Tibial artery (tissue), 4 donors: ENCODE data around the gene SLC2A4RG.

ENCODE experiments used
- DNase-seq, 2 donors: peaks; one replicate each; pipeline ENCODE4 v3.0.0-alpha.2; 2019
- H3K27ac ChIP-seq, 2 donors: fragments of 200-600 bp; sonication (generic) in 1 of 2; 1 replicate in 1 of 2; 2 replicates in 1 of 2; pipeline ENCODE4 v1.5.1; 2018 to 2019; ENCODE audit warnings: mild to moderate bottlenecking in 1 of 2
- H3K27me3 ChIP-seq, 2 donors: fragments of 200-600 bp; sonication (generic) in 1 of 2; one replicate each; pipeline versions ENCODE4 v1.5.1 to v1.6.0; 2016 to 2019
- H3K36me3 ChIP-seq, 3 donors: fragments of 200-600 bp; sonication (generic) in 2 of 3; one replicate each; pipeline ENCODE4 v1.5.1; 2016 to 2019; ENCODE audit warnings: mild to moderate bottlenecking in 2 of 3
- H3K4me1 ChIP-seq, 4 donors: fragments of 200-600 bp; sonication (generic) in 2 of 4; 1 replicate in 3 of 4; 2 replicates in 1 of 4; pipeline ENCODE4 v1.5.1; 2016 to 2019
- H3K4me3 ChIP-seq, 2 donors: fragments of 200-600 bp; sonication (generic) in 1 of 2; 1 replicate in 1 of 2; 2 replicates in 1 of 2; pipeline ENCODE4 v1.5.1; 2018 to 2019; ENCODE audit warnings: mild to moderate bottlenecking in 2 of 2
- H3K9me3 ChIP-seq, 3 donors: fragments of 200-600 bp; sonication (generic) in 1 of 3; one replicate each; pipeline ENCODE4 v1.5.1; 2016 to 2019
- CTCF ChIP-seq, 2 experiments: fragments of 200-600 bp in 1 of 2; fragments of 450-650 bp in 1 of 2; IDR thresholded peaks; one replicate each; pipeline ENCODE4 v1.5.1; 2017 to 2019; ENCODE audit warnings: antibody characterized with exemption in 2 of 2, mild to moderate bottlenecking in 1 of 2, moderate library complexity in 1 of 2
- intact Hi-C: fragments of 100-400 bp; cut with DNase I; formaldehyde crosslinking; loops from one replicate; pipeline ENCODE4 v1.15.0; 2023; ENCODE audit warnings: low total_unique reads

The SLC2A4RG gene

GRCh38 chr20:63702036-63702665 lies 37.4 kb upstream of the SLC2A4RG start:
- H3K36me3 ChIP-seq = peaks cover 11 to 60% (median 50%) of the 10 kb centered on the region in 3 donors
- no peak overlapping the region for H3K4me3 ChIP-seq
- intact Hi-C loops = no loop called here
- H3K27me3 ChIP-seq = no peaks in the 10 kb centered on the region
- peak in 1 of 2 donors; percentile 59 for DNase-seq
- H3K9me3 ChIP-seq = no peaks in the 10 kb centered on the region
- no peak overlapping the region for H3K27ac ChIP-seq
- peaks cover 0 to 43% (median 36%) of the 10 kb centered on the region in 4 donors for H3K4me1 ChIP-seq
- no peak for TF ChIP-seq CTCF (IDR thresholded peaks at IDR 0.05)

- peaks cover 11 to 60% (median 44%) of the 10 kb centered on the region in 3 donors for H3K36me3 ChIP-seq
- intact Hi-C loops = no loop called here
- H3K9me3 ChIP-seq = no peaks in the 10 kb centered on the region
- no peak overlapping the region for H3K27ac ChIP-seq
- H3K4me3 ChIP-seq = no peak overlapping the region
- H3K27me3 ChIP-seq = no peaks in the 10 kb centered on the region
- DNase-seq = peak in 1 of 2 donors; percentile 56
- peaks cover 0 to 36% (median 31%) of the 10 kb centered on the region in 4 donors for H3K4me1 ChIP-seq
- TF ChIP-seq CTCF (IDR thresholded peaks at IDR 0.05) = no peak
Observed at GRCh38 chr20:63702751-63703470, 36.7 kb upstream of the SLC2A4RG start.

GRCh38 chr20:63703471-63703975 lies 36.1 kb upstream of the SLC2A4RG start:
- no peak for TF ChIP-seq CTCF (IDR thresholded peaks at IDR 0.05)
- Histone ChIP-seq H3K27ac (no peak overlapping the region), H3K36me3 (peaks cover 11 to 60% (median 44%) of the 10 kb centered on the region in 3 donors), H3K4me3 (no peak overlapping the region), H3K9me3 (no peaks in the 10 kb centered on the region), H3K27me3 (no peaks in the 10 kb centered on the region), H3K4me1 (peaks cover 0 to 34% (median 28%) of the 10 kb centered on the region in 4 donors)
- intact Hi-C loops = no loop called here
- DNase-seq = peak; percentile 20 to 61

GRCh38 chr20:63703976-63704748 lies 35.4 kb upstream of the SLC2A4RG start:
- H3K4me3 ChIP-seq = no peak overlapping the region
- peaks cover 11 to 65% (median 41%) of the 10 kb centered on the region in 3 donors for H3K36me3 ChIP-seq
- no peak for TF ChIP-seq CTCF (IDR thresholded peaks at IDR 0.05)
- peaks cover 0 to 34% (median 28%) of the 10 kb centered on the region in 4 donors for H3K4me1 ChIP-seq
- no peak overlapping the region for H3K27ac ChIP-seq
- no peaks in the 10 kb centered on the region for H3K27me3 ChIP-seq
- DNase-seq = peak in 1 of 2 donors; percentile 57
- H3K9me3 ChIP-seq = no peaks in the 10 kb centered on the region
- intact Hi-C loops = no loop called here

GRCh38 chr20:63704749-63705117 lies 34.8 kb upstream of the SLC2A4RG start:
- TF ChIP-seq CTCF (IDR thresholded peaks at IDR 0.05) = no peak
- H3K27ac ChIP-seq = no peak overlapping the region
- intact Hi-C loops = loop anchor here (5.0 kb wide), 2 partner anchors 47 to 77 kb away; partner anchors contain the start of genes GMEB2 and RTEL1
- H3K4me3 ChIP-seq = no peak overlapping the region
- peaks cover 0 to 34% (median 28%) of the 10 kb centered on the region in 4 donors for H3K4me1 ChIP-seq
- DNase-seq = peak in 1 of 2 donors; percentile 38
- no peaks in the 10 kb centered on the region for H3K27me3 ChIP-seq
- peaks cover 11 to 71% (median 38%) of the 10 kb centered on the region in 3 donors for H3K36me3 ChIP-seq
- H3K9me3 ChIP-seq = no peaks in the 10 kb centered on the region
